Lower leg skin (tissue), 3 donors: ENCODE results near the gene ZNF385A.

Experiments
- CTCF ChIP-seq, 3 donors: fragments of 450-650 bp; IDR thresholded peaks; one replicate each; pipeline ENCODE4 v1.5.1; 2016; ENCODE audit warnings: antibody characterized with exemption in 3 of 3, mild to moderate bottlenecking in 3 of 3, moderate library complexity in 2 of 3
- POLR2A ChIP-seq, 2 donors: fragments of 450-650 bp; IDR thresholded peaks; one replicate each; pipeline ENCODE4 v1.6.1; 2016 to 2017; ENCODE audit warnings: antibody characterized with exemption in 2 of 2, mild to moderate bottlenecking in 1 of 2, moderate library complexity in 1 of 2

GRCh38 chr12:54390176-54390667, 5.7 kb upstream of the ZNF385A start:
- TF ChIP-seq CTCF (IDR thresholded peaks at IDR 0.05) (no peak), POLR2A (IDR thresholded peaks at IDR 0.05) (no peak)
